ENCODE results near the gene UBE2R2.

Gene UBE2R2

DNA sequence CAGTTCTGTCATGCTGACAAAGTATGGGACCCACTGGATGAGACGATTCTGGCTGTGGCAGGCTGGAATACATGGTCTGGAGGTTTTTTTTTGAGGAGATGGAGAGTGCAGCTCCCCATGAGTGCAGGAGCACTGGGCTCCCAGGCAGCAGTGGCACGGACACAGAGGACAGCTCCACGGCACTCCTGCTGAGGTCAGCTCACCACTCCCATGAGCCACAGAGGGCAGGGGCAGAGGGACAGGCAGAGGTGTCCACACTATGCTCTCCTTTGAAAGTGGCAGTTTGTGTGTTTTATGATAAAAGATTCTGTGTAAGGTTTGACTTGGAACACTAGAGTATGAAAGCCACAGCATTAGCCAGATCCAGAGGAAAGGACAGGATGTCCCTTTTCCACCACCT lies 114.4 kb downstream of the UBE2R2 start:
- TF ChIP-seq, protein P1, sequence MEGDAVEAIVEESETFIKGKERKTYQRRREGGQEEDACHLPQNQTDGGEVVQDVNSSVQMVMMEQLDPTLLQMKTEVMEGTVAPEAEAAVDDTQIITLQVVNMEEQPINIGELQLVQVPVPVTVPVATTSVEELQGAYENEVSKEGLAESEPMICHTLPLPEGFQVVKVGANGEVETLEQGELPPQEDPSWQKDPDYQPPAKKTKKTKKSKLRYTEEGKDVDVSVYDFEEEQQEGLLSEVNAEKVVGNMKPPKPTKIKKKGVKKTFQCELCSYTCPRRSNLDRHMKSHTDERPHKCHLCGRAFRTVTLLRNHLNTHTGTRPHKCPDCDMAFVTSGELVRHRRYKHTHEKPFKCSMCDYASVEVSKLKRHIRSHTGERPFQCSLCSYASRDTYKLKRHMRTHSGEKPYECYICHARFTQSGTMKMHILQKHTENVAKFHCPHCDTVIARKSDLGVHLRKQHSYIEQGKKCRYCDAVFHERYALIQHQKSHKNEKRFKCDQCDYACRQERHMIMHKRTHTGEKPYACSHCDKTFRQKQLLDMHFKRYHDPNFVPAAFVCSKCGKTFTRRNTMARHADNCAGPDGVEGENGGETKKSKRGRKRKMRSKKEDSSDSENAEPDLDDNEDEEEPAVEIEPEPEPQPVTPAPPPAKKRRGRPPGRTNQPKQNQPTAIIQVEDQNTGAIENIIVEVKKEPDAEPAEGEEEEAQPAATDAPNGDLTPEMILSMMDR (IDR thresholded peaks at IDR 0.05; ENCODE audit: borderline replicate concordance, extremely low read depth, low read length, poor library complexity, severe bottlenecking): no peak
- peaks cover 3% of the 10 kb centered on the region; the same call in 1 of the 2 replicates for H4K20me1 ChIP-seq (ENCODE audit: insufficient read depth, low read length)
- no peaks in the 10 kb centered on the region for H3K9me3 ChIP-seq (ENCODE audit: insufficient read depth, low read length, severe bottlenecking)
- ATAC-seq (ENCODE audit: insufficient read depth, low read depth) (no peak), DNase-seq (no peak)
- H2AFZ ChIP-seq (ENCODE audit: low read depth, low read length): no peak overlapping the region
- no peak overlapping the region for H3K9ac ChIP-seq (ENCODE audit: low read depth, low read length)
- peaks cover 94% of the 10 kb centered on the region for H3K36me3 ChIP-seq (ENCODE audit: insufficient read depth, low read length)
- H3K79me2 ChIP-seq (ENCODE audit: insufficient read depth, low read length): no peaks in the 10 kb centered on the region
- H3K27me3 ChIP-seq (ENCODE audit: insufficient read depth, low read length, poor library complexity): no peaks in the 10 kb centered on the region
- no peak overlapping the region for H3K27ac ChIP-seq (ENCODE audit: low read length)
- H3K4me1 ChIP-seq (ENCODE audit: insufficient read depth, low read length): no peaks in the 10 kb centered on the region
- H3K4me2 ChIP-seq (ENCODE audit: insufficient read depth, low read length): no peak overlapping the region
- no peak overlapping the region for H3K4me3 ChIP-seq (ENCODE audit: low read depth in 1 of 2, low read length in 2 of 2)

DNA sequence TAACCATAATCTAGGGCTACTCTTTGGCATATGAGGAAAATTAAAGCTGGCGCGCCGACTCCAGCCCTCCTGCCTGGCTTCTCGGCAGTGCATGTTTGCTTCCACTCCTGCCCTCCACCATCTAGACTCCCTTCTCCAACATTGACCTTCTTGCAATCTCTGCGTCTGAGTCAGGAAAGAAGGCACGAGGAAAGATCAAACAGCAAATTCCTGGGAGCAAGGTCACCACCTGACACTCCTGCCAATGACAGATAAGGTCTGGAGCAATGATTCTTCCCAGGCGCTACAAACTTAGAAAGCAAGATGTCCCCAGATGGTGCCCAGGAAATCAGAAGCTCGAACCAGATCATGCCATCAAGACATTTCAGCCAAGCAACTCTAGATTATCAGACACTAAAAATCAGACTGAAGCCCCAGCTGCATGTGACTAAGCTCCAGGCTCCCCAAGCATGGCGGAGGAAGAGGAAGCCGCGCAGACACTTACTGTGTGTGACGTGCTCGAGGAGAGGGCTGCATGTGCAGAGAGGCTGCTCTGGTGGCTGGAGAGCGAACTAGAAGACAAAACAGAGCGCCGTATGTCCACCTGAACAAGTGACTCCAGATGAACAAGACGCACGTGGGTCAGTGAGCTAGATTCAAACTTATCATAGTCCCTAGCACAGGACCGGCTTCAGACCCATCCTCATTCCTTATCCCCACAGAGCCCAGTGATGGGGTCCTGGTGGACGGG lies 115.3 kb downstream of the UBE2R2 start:
- no peak overlapping the region for H3K4me2 ChIP-seq (ENCODE audit: insufficient read depth, low read length)
- no peaks in the 10 kb centered on the region for H3K9me3 ChIP-seq (ENCODE audit: insufficient read depth, low read length, severe bottlenecking)
- H2AFZ ChIP-seq (ENCODE audit: low read depth, low read length): no peak overlapping the region
- H3K27ac ChIP-seq (ENCODE audit: low read length): no peak overlapping the region
- H3K4me3 ChIP-seq (ENCODE audit: low read depth in 1 of 2, low read length in 2 of 2): no peak overlapping the region
- H3K79me2 ChIP-seq (ENCODE audit: insufficient read depth, low read length): no peaks in the 10 kb centered on the region
- H3K27me3 ChIP-seq (ENCODE audit: insufficient read depth, low read length, poor library complexity): no peaks in the 10 kb centered on the region
- ATAC-seq (ENCODE audit: insufficient read depth, low read depth) (no peak), DNase-seq (no peak)
- H4K20me1 ChIP-seq (ENCODE audit: insufficient read depth, low read length): peaks cover 3% of the 10 kb centered on the region; the same call in 1 of the 2 replicates
- no peaks in the 10 kb centered on the region for H3K4me1 ChIP-seq (ENCODE audit: insufficient read depth, low read length)
- no peak overlapping the region for H3K9ac ChIP-seq (ENCODE audit: low read depth, low read length)
- TF ChIP-seq EZH2 (IDR thresholded peaks at IDR 0.05; ENCODE audit: borderline replicate concordance, low read depth, low read length, severe bottlenecking): no peak
- TF ChIP-seq, protein P1 (IDR thresholded peaks at IDR 0.05; ENCODE audit: borderline replicate concordance, extremely low read depth, low read length, poor library complexity, severe bottlenecking): no peak
- H3K36me3 ChIP-seq (ENCODE audit: insufficient read depth, low read length): peaks cover 92% of the 10 kb centered on the region

DNA sequence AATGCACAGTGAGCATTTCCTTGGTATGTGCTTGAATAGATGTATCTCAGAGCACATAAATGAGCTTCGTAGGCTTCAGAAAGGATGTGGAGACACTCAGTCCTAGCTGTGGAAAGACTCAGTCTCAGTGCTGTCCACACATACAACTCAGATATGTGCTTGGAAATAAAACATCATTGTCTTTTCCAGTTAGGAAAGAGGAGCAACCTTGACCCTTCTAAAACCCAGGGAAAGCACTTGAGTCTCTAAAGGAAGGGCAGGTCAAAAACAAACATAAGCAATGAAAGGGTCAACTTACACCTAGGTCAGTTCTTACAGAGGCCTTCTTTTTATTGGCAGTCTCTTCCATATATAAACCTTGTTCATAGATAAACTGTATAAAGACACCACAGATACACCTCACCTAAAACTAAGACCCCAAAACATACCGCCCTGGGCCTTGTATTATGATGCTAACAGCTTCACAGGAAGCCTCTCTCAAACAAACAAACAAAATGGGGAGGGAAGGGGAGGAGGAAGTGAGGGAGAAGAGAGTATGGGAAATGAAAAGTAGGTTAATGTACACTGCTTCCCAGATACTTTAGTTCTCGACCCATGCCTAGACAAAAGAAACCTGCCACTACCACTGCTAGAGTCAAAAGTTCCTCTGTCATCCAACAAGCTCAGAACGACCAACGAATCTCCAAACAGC lies 117.4 kb downstream of the UBE2R2 start:
- TF ChIP-seq, protein P1 (IDR thresholded peaks at IDR 0.05; ENCODE audit: borderline replicate concordance, extremely low read depth, low read length, poor library complexity, severe bottlenecking): no peak
- TF ChIP-seq EZH2 (IDR thresholded peaks at IDR 0.05; ENCODE audit: borderline replicate concordance, low read depth, low read length, severe bottlenecking): no peak
- Histone ChIP-seq H3K36me3 (ENCODE audit: insufficient read depth, low read length) (peaks cover 82% of the 10 kb centered on the region), H3K79me2 (ENCODE audit: insufficient read depth, low read length) (no peaks in the 10 kb centered on the region), H4K20me1 (ENCODE audit: insufficient read depth, low read length) (no peaks in the 10 kb centered on the region; the same call in 1 of the 2 replicates), H3K9ac (ENCODE audit: low read depth, low read length) (no peak overlapping the region), H3K4me1 (ENCODE audit: insufficient read depth, low read length) (no peaks in the 10 kb centered on the region), H3K27me3 (ENCODE audit: insufficient read depth, low read length, poor library complexity) (no peaks in the 10 kb centered on the region), H3K4me3 (ENCODE audit: low read depth in 1 of 2, low read length in 2 of 2) (no peak overlapping the region), H3K27ac (ENCODE audit: low read length) (no peak overlapping the region), H2AFZ (ENCODE audit: low read depth, low read length) (no peak overlapping the region), H3K4me2 (ENCODE audit: insufficient read depth, low read length) (no peak overlapping the region), H3K9me3 (ENCODE audit: insufficient read depth, low read length, severe bottlenecking) (no peaks in the 10 kb centered on the region)
- DNase-seq (no peak), ATAC-seq (ENCODE audit: insufficient read depth, low read depth) (no peak)
